ENCODE measurements around the gene PTOV1.
A peak's percentile ranks its signal among the peaks of the same experiment; 100 is the strongest.

The PTOV1 gene

DNA sequence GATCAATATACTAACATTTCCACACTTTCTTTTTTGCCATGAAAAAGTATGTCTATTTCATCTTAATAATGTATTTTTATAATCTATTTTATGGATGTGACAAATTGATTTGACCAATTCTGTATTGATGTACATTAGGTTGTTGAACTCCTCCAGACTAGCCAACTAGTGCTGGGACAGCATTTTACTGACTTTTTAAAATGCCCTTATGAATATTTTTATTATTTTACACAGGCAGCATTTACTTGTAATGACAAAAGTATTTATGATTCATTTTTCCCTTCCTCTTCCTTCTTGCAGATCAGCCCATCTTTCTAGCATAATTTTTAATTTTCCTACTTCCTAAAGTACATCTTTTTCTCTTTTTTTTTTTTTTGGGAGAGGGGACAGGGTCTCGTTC is 36.9 kb upstream of the PTOV1 start:
- H3K4me3 ChIP-seq (replicated peaks; ENCODE audit: insufficient read depth, low read length) = no peak overlapping the region; the same call in 1 of the 2 replicates
- DNase-seq (ENCODE audit: low read depth in 1 of 2, low spot score in 1 of 2) = no peak
- H3K27ac ChIP-seq (replicated peaks) = peak overlapping the region; percentile 95
- H3K27me3 ChIP-seq (ENCODE audit: insufficient read depth, poor library complexity, severe bottlenecking) = no peaks in the 10 kb centered on the region
- TF ChIP-seq SPI1 (IDR thresholded peaks at IDR 0.05; ENCODE audit: borderline replicate concordance, low read depth) = no peak
- TF ChIP-seq, protein P1, sequence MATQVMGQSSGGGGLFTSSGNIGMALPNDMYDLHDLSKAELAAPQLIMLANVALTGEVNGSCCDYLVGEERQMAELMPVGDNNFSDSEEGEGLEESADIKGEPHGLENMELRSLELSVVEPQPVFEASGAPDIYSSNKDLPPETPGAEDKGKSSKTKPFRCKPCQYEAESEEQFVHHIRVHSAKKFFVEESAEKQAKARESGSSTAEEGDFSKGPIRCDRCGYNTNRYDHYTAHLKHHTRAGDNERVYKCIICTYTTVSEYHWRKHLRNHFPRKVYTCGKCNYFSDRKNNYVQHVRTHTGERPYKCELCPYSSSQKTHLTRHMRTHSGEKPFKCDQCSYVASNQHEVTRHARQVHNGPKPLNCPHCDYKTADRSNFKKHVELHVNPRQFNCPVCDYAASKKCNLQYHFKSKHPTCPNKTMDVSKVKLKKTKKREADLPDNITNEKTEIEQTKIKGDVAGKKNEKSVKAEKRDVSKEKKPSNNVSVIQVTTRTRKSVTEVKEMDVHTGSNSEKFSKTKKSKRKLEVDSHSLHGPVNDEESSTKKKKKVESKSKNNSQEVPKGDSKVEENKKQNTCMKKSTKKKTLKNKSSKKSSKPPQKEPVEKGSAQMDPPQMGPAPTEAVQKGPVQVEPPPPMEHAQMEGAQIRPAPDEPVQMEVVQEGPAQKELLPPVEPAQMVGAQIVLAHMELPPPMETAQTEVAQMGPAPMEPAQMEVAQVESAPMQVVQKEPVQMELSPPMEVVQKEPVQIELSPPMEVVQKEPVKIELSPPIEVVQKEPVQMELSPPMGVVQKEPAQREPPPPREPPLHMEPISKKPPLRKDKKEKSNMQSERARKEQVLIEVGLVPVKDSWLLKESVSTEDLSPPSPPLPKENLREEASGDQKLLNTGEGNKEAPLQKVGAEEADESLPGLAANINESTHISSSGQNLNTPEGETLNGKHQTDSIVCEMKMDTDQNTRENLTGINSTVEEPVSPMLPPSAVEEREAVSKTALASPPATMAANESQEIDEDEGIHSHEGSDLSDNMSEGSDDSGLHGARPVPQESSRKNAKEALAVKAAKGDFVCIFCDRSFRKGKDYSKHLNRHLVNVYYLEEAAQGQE (IDR thresholded peaks at IDR 0.05; ENCODE audit: insufficient replicate concordance, low read depth) = no peak
- no peak for TF ChIP-seq GABPA (IDR thresholded peaks at IDR 0.05; ENCODE audit: low read depth)
- TF ChIP-seq, protein P2, sequence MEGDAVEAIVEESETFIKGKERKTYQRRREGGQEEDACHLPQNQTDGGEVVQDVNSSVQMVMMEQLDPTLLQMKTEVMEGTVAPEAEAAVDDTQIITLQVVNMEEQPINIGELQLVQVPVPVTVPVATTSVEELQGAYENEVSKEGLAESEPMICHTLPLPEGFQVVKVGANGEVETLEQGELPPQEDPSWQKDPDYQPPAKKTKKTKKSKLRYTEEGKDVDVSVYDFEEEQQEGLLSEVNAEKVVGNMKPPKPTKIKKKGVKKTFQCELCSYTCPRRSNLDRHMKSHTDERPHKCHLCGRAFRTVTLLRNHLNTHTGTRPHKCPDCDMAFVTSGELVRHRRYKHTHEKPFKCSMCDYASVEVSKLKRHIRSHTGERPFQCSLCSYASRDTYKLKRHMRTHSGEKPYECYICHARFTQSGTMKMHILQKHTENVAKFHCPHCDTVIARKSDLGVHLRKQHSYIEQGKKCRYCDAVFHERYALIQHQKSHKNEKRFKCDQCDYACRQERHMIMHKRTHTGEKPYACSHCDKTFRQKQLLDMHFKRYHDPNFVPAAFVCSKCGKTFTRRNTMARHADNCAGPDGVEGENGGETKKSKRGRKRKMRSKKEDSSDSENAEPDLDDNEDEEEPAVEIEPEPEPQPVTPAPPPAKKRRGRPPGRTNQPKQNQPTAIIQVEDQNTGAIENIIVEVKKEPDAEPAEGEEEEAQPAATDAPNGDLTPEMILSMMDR (IDR thresholded peaks at IDR 0.05; ENCODE audit: insufficient read depth, low read length) = no peak
- TF ChIP-seq POLR2AphosphoS5 (IDR thresholded peaks at IDR 0.05; ENCODE audit: low read depth) = no peak

DNA sequence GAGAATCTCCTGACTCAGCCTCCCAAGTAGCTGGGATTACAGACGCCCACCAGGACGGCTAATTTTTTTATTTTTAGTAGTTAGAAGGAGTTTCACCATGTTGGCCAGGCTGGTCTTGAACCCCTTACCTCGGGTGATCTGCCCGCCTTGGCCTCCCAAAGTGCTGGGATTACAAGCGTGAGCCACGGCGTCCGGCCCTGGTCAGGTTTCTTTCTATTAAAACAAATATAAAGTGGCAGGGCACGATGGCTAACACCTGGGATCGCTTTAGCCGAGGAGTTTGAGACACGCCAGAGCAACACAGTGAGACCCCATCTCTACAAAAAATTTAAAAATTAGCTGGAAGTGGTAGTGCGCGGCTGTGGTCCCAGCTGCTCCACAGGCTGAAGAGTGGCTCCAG is 34.4 kb upstream of the PTOV1 start:
- no peaks in the 10 kb centered on the region for H3K27me3 ChIP-seq (ENCODE audit: insufficient read depth, poor library complexity, severe bottlenecking)
- no peak overlapping the region for H3K27ac ChIP-seq (replicated peaks)
- no peak for DNase-seq (ENCODE audit: low read depth in 1 of 2, low spot score in 1 of 2)
- TF ChIP-seq POLR2AphosphoS5 (IDR thresholded peaks at IDR 0.05; ENCODE audit: low read depth) (no peak), SPI1 (IDR thresholded peaks at IDR 0.05; ENCODE audit: borderline replicate concordance, low read depth) (no peak), GABPA (IDR thresholded peaks at IDR 0.05; ENCODE audit: low read depth) (no peak)
- TF ChIP-seq, protein P2 (IDR thresholded peaks at IDR 0.05; ENCODE audit: insufficient read depth, low read length) = no peak
- TF ChIP-seq, protein P1 (IDR thresholded peaks at IDR 0.05; ENCODE audit: insufficient replicate concordance, low read depth) = no peak
- H3K4me3 ChIP-seq (replicated peaks; ENCODE audit: insufficient read depth, low read length) = no peak overlapping the region

DNA sequence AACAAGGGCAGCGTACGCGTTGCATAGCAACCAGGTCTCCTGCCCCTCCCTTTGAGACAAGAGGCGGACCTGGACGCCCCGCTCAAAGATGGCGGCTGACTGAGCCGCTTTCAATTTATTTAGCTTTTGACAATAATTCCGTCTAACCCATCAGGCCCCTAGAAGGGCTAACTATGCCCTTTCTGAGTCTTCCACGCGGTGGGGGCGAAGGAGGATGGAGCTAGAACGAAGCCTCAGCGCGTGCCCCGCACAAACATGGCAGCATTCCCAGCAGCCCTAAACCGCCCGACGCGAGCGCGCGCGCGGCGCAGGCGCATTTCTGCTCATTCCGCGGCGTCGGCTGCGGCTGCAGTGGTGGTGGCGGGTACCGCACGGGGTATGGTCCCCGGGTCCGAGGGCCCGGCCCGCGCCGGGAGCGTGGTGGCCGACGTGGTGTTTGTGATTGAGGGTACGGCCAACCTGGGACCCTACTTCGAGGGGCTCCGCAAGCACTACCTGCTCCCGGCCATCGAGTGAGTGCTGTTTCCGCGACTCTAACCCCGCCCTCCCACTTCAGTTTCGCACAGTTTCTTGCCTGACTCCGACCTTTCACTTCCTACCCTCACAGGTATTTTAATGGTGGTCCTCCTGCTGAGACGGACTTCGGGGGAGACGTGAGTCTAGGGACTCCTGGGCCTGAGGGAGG is 32.9 kb upstream of the PTOV1 start, which contains the start of gene MED25:
Gene MED25 (plus strand): TSS at position 326 of the 685 bp plus-strand sequence. CDS start 53 bp downstream, at position 379.
- DNase-seq (ENCODE audit: low read depth in 1 of 2, low spot score in 1 of 2) = peak; percentile 67 to 83
- TF ChIP-seq, protein P2 (IDR thresholded peaks at IDR 0.05; ENCODE audit: insufficient read depth, low read length) = no peak
- TF ChIP-seq, protein P1 (IDR thresholded peaks at IDR 0.05; ENCODE audit: insufficient replicate concordance, low read depth) = no peak
- no peak for TF ChIP-seq GABPA (IDR thresholded peaks at IDR 0.05; ENCODE audit: low read depth)
- no peak for TF ChIP-seq SPI1 (IDR thresholded peaks at IDR 0.05; ENCODE audit: borderline replicate concordance, low read depth)
- TF ChIP-seq POLR2AphosphoS5 (IDR thresholded peaks at IDR 0.05; ENCODE audit: low read depth) = peak; percentile 64; the same call in 1 of the 2 replicates

More for the DNA sequence above, 32.9 kb upstream of the PTOV1 start, which contains the start of gene MED25:
- Histone ChIP-seq H3K4me3 (replicated peaks; ENCODE audit: insufficient read depth, low read length) (peak within 1 kb of the TSS; percentile 94), H3K27me3 (ENCODE audit: insufficient read depth, poor library complexity, severe bottlenecking) (no peaks in the 10 kb centered on the region), H3K27ac (replicated peaks) (peak within 1 kb of the TSS; percentile 97)
